ENCODE data around the gene KCTD1.

KCTD1 gene

DNA sequence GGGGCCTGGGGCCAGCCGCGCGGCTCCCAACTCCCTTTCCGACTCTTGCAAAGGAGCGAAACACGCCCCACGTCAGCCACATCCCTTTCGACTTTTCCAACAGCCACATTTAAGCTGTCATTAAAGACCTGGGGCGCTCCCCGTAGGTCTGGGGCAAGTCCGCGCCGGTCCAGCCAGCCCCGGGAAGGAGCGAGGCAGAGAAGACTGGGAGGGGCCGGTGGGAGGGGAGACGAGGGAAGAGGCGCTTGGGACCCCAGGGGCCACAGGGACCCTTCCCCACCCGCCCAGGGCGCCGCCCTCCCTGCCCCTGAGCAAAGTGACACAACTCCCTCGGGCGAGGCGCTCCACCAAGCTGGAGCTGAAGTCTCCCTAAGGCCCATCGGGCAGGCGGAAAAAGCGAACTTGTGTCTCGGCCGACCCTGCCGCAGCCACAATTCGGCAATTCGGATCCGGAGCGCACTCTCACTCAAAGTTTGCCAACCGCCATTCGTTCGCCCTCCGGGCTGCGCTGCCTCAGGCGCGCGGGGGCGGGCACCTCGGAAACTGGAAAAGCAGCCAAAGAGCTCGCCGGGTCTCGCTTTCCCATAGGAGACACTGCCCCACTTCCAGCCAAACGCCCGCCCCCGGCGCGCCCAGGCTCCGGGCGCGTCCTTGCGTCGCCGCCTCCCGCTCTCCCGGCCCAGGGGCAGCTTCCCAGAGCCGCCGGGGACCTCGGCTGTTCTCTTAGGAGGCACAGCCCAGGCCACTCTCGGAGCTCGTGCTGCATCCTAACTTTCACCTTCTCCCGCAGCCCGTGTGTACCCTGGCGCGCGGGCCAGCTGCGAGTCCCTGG, 1.1 kb upstream of the KCTD1 start:
- TF ChIP-seq, protein P1, sequence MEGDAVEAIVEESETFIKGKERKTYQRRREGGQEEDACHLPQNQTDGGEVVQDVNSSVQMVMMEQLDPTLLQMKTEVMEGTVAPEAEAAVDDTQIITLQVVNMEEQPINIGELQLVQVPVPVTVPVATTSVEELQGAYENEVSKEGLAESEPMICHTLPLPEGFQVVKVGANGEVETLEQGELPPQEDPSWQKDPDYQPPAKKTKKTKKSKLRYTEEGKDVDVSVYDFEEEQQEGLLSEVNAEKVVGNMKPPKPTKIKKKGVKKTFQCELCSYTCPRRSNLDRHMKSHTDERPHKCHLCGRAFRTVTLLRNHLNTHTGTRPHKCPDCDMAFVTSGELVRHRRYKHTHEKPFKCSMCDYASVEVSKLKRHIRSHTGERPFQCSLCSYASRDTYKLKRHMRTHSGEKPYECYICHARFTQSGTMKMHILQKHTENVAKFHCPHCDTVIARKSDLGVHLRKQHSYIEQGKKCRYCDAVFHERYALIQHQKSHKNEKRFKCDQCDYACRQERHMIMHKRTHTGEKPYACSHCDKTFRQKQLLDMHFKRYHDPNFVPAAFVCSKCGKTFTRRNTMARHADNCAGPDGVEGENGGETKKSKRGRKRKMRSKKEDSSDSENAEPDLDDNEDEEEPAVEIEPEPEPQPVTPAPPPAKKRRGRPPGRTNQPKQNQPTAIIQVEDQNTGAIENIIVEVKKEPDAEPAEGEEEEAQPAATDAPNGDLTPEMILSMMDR (IDR thresholded peaks at IDR 0.05; ENCODE audit: low read depth, low read length, missing control alignments), result no peak
- DNase-seq (ENCODE audit: low read depth), result no peak
- H3K4me3 ChIP-seq (ENCODE audit: low read depth, low read length), result peak overlapping the region; percentile 63

DNA sequence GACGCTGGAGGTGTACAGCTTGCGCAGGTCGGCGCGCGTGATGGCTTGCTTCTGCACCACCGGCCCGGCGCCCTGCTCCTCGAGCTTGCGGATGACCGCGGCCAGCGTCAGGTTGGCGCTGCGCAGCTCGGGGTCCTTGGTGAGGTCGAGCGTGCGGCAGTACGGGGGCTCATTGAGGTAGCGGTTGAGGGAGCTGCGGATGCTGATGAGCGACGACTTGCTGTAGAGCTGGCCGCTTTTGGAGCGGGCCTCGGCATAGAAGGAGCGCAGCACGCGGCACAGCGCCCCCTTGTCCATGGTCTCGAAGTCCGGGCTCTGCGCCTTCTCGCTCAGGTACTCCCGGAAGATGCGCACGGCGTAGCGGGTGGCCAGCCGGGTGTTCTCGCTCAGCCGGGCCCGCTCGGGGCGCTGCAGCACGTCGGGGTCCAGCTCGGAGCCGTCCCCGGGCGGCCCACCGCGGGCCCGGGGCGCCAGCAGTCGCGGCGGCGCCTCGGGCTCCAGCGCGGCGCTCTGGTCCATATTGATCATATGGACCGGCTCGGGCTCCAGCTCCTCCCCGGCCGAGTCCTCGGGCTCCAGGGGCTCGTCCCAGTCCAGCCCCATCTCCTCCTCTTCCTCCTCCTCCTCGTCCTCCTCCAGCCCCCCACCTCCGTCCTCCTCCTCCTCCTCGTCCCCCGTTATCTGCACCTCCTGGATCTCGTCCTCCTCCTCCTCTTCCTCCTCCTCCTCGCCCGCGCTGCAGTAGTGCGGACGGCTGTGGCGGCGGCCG, 523 bp downstream of the KCTD1 start:
- TF ChIP-seq, protein P1 (IDR thresholded peaks at IDR 0.05; ENCODE audit: low read depth, low read length, missing control alignments), result peak; percentile 79
- DNase-seq (ENCODE audit: low read depth), result peak; percentile 64

DNA sequence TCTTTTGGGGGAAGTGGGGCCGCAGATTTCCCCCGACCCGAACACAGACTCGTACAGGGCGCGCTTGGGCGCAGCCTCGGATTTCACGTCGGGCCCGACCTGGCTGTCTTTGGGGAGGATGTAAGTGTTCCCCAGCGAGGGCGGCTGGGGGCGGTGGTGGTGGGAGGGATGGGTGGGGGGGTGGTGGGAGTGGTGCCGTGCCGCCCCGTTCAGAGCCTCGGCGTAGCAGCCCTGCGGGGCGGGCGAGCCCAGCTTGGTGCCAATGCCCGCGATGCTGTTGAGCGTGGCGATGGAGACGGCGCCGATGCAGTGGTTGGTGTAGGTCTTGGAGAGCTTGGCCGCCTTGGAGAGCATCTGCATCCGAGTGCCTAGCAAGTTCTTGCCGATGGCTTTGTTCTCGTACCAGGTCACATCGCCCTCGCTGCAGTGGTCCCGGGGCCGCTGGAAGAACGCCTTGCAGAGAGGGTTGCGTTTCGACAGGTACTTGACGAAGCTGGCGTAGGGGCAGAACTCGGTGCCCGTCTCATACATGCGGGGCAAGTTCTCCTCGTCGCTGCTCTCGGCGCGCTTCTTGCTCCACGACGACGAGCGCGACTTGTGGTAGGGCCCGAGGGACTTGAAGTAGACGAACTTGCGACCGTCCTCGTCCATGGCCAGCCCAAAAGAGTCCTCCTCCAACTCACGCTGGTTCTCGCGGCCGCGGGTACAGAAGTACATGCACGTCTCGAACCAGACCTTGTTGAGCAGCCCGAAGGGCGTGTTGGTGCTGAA, 1.3 kb downstream of the KCTD1 start:
- DNase-seq (ENCODE audit: low read depth), result no peak
- H3K4me3 ChIP-seq (ENCODE audit: low read depth, low read length), result peak overlapping the region; percentile 63
- TF ChIP-seq, protein P1 (IDR thresholded peaks at IDR 0.05; ENCODE audit: low read depth, low read length, missing control alignments), result no peak

More for the DNA sequence above, 523 bp downstream of the KCTD1 start:
- H3K4me3 ChIP-seq (ENCODE audit: low read depth, low read length), result peak overlapping the region; percentile 63

DNA sequence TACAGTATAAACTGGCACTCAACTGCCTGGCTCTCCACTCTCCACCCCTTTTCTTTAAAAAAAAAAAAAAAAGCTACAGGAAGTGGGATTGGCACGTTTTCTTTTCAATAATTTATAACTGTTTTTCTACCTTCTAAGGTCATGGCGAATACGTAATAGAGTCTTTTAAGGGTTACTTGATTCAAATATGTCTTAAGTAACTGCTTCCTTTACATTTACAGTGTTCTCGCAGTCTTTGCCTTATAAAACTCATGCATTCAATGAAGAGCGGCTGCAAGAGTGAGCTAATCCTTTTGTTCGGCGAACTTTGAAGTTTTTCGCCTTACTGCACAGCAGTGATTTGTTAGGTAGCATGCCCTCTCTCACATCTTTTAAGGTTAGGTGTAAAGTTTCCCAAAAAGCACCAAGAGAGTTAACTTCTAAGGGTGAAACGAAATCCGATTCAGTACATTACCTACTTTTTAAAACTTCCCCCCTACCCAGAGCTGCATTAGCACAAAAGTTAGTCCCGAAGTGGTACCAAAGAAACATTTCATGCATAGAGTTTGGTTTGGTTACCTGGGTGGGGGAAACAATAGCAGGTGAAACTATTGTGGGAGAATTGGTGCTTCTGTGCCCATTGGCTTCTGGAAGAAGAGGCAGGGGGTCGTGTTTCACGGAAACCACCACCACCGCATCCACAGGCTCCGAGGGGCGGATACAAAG, 2.0 kb downstream of the KCTD1 start:
- DNase-seq (ENCODE audit: low read depth), result no peak
- TF ChIP-seq, protein P1 (IDR thresholded peaks at IDR 0.05; ENCODE audit: low read depth, low read length, missing control alignments), result no peak
- no peak overlapping the region for H3K4me3 ChIP-seq (ENCODE audit: low read depth, low read length)

DNA sequence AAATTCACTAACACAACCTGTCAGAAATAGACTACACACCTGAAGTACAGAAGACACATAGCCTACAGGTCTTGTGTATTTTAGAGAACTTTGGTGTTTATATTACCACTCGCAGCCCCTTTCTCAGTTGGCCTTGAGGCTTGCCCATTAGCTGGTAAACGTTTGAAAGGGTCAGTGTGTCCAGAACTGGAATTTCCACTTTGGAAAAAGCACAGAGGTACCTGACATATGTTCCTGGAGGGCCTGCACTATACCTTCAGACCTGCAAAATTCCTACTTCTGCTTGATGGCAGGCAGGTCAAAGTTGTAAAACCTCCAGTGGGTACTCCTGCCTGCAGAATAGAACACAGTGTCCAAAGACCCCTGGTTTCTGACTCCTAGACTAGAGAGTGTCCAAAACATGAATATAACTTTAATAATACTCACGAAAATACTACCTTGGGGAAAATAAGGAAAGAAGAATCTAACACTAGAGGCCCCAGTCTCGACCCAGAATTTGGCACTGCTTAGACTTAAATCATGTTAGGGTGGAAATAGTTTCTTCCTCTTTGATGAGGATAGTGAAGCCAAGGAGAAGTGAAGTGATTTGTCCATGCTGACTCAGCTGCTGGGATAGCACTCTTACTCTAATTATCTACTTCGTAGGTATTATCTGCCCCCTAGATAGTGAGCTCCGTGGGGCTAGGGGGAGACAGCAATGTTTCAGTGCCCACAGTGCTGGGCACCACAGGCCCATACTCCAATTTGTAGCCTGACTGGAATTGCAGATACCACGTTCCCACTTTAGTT, 2.8 kb downstream of the KCTD1 start:
- no peak for DNase-seq (ENCODE audit: low read depth)
- H3K4me3 ChIP-seq (ENCODE audit: low read depth, low read length), result no peak overlapping the region
- TF ChIP-seq, protein P1 (IDR thresholded peaks at IDR 0.05; ENCODE audit: low read depth, low read length, missing control alignments), result no peak
